Motor neuron (in vitro differentiated cells): ENCODE results near the gene ATP8B3. TPM values are rescaled to one million over a fixed set of nuclear protein-coding genes. Genes with fewer than 3 reads are reported as not detected.

Experiments used
- ATAC-seq, 8 experiments: fragments of 200-7000 bp; cut with Tn5 transposase; replicated peaks in 6 of 8; 2 replicates each; pipeline ENCODE4 v1.8.0; 2021; ENCODE audit warnings: mild to moderate bottlenecking in 8 of 8, moderate library complexity in 8 of 8
- H3K27ac ChIP-seq, 2 donors: fragments of 250-450 bp; sonication (Bioruptor Pico); 2 replicates each; pipeline ENCODE4 v1.9.0; 2021; ENCODE audit warnings: antibody characterized with exemption in 2 of 2, mild to moderate bottlenecking in 2 of 2, moderate library complexity in 1 of 2
- H3K4me1 ChIP-seq, 2 donors: fragments of 250-450 bp; sonication (Bioruptor Pico); replicated peaks in 1 of 2; 2 replicates each; pipeline ENCODE4 v1.6.1; 2021; ENCODE audit warnings: antibody characterized with exemption in 2 of 2, mild to moderate bottlenecking in 2 of 2, moderate library complexity in 1 of 2
- H3K4me3 ChIP-seq, 5 donors: fragments of 250-450 bp; sonication (Bioruptor Pico); 2 replicates each; pipeline ENCODE4 v1.9.0; 2021; ENCODE audit warnings: antibody characterized with exemption in 5 of 5, mild to moderate bottlenecking in 5 of 5, moderate library complexity in 4 of 5
- WGBS, 10 experiments: fragments of 450-650 bp; shearing (Covaris generic); methylation state at CpG; one replicate each; pipeline ENCODE4 v1.0.0; 2022; 5-methylcytosine and 5-hydroxymethylcytosine counted together
- in situ Hi-C, 9 experiments: fragments of 400-800 bp; cut with MboI; loops; one replicate each; pipeline ENCODE4 v1.15.0; 2021; ENCODE audit warnings: low sequenced_read_pairs in 9 of 9, low pct_unique_long_range_greater_than_20kb in 2 of 9; ENCODE audit not compliant: unreplicated experiment in 9 of 9
- total RNA-seq, 8 experiments: library from RNA; unstranded; fragments of 300-600 nt; gene quantifications; 2 replicates each; pipeline versions ENCODE4 v1.2.3 to v1.2.4, GENCODE V29; 2022

Gene ATP8B3
- total RNA-seq, 8 experiments from 2014 or later = 0.32 to 2.3 (median 0.78) TPM

GRCh38 chr19:1839658-1840540 lies 27.8 kb upstream of the ATP8B3 start:
- WGBS, 10 experiments = 67 to 100% (median 92%) methylated on average over 1 to 11 of the region's 25 CpGs; no CpG with 5 or more reads in 3 of the 10 experiments
- no peak overlapping the region for H3K27ac ChIP-seq

GRCh38 chr19:1837625-1838105 lies 25.6 kb upstream of the ATP8B3 start:
- 0 to 4% methylated on average over 1 to 5 of the region's 23 CpGs; no CpG with 5 or more reads in 8 of the 10 experiments for WGBS, 10 experiments
- Histone ChIP-seq H3K4me3 (no peak overlapping the region), H3K27ac (no peak overlapping the region), H3K4me1 (peaks cover 2 to 36% of the 10 kb centered on the region in 2 donors)
- in situ Hi-C loops = no loop called here
- ATAC-seq = peak; percentile 5 to 59 (median 28)

More at GRCh38 chr19:1839658-1840540, 27.8 kb upstream of the ATP8B3 start:
- ATAC-seq = peak in 2 of 8 experiments; percentile 11 to 39
- no peak overlapping the region for H3K4me3 ChIP-seq
- in situ Hi-C loops = no loop called here
- H3K4me1 ChIP-seq = peaks cover 0 to 32% of the 10 kb centered on the region in 2 donors

DNA sequence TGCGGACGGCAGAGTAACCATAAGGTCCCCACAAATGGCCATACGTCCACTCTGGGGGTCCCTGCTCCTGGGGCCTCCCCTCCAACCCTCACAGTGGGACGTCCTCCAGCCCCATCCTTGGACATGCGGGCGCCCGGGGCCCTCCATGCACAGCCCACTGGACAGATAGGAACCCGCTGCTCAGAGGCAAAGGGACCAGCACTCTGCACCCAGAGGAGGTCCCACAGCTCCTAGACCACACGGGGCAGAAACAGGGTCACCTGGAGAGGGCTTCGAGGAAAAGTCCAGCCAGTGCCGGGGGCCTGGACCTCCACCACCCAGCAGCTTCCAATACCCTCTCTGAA lies 25.1 kb upstream of the ATP8B3 start:
- peak in 3 of 8 experiments; percentile 2 to 4 (median 3) for ATAC-seq
- in situ Hi-C loops = no loop called here
- no peak overlapping the region for H3K27ac ChIP-seq
- peaks cover 2 to 33% of the 10 kb centered on the region in 2 donors for H3K4me1 ChIP-seq
- 0 to 100% (median 56%) methylated on average over 1 to 5 of the region's 11 CpGs; no CpG with 5 or more reads in 7 of the 10 experiments for WGBS, 10 experiments
- no peak overlapping the region for H3K4me3 ChIP-seq

GRCh38 chr19:1836458-1837221 lies 24.6 kb upstream of the ATP8B3 start:
- Histone ChIP-seq H3K4me3 (no peak overlapping the region), H3K27ac (no peak overlapping the region), H3K4me1 (peaks cover 2 to 30% of the 10 kb centered on the region in 2 donors)
- 87 to 100% (median 96%) methylated on average over 2 to 4 of the region's 31 CpGs; no CpG with 5 or more reads in 6 of the 10 experiments for WGBS, 10 experiments
- in situ Hi-C loops = no loop called here
- peak in 1 of 8 experiments; percentile 1 for ATAC-seq

DNA sequence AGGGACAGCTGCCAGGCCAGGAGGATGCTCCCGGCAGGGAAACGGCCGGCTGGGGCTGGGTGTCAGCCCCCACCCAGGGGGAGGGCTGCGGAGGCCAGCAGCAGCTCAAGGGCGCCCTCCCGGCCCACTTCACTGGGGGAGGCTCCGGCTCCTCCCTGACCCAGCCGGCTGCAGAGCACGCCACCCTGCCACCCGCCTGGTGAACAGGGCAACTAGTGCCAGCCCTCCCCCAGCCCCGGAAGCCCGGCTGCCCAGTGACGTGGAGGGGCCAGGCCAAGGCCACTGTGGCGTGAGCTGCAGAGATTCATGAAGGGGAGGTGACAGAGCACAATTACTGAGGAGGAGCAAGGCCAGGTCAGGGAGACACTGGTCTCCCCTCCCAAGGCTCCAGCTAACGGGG lies 21.5 kb upstream of the ATP8B3 start:
- Histone ChIP-seq H3K4me1 (peaks cover 2 to 13% of the 10 kb centered on the region in 2 donors), H3K4me3 (no peak overlapping the region), H3K27ac (peak overlapping the region in 1 of 2 donors; percentile 6)
- 83% methylated on average over 1 of the region's 15 CpGs; no CpG with 5 or more reads in 9 of the 10 experiments for WGBS, 10 experiments
- in situ Hi-C loops = no loop called here
- peak in 4 of 8 experiments; percentile 15 to 53 (median 28) for ATAC-seq

DNA sequence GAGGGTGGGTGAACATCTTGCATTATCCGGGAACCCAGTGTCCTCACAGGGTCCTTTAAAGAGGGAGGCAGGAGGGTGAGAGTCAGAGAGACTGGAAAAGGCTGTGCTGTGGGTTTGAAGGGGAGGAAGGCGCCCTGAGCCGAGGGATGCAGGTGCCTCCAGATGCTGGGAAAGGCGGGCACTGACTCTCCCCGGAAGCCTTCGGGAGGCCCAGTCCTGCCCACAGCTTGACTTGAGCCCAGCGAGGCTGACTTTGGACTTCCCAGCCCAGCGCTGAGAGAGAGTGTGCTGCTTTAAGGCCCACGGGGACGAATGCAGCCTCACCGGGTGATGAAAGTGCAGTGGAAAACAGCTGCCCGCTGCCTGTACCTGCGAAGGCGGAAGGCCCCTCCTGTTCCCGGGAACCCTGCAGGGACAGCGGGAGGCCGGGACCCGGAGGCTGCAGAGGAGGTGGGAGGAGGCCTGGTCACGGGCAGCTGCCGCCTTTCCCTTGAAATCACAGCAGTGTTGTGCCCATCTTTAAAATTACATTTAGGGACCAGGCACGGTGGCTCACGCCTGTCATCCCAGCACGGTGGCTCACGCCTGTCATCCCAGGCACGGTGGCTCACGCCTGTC lies 20.1 kb upstream of the ATP8B3 start:
- H3K4me1 ChIP-seq = peaks cover 2 to 8% of the 10 kb centered on the region in 2 donors
- H3K4me3 ChIP-seq = no peak overlapping the region
- no peak for ATAC-seq
- H3K27ac ChIP-seq = no peak overlapping the region
- WGBS, 10 experiments = 60 to 100% (median 93%) methylated on average over 1 to 11 of the region's 26 CpGs; no CpG with 5 or more reads in 2 of the 10 experiments
- in situ Hi-C loops = no loop called here

DNA sequence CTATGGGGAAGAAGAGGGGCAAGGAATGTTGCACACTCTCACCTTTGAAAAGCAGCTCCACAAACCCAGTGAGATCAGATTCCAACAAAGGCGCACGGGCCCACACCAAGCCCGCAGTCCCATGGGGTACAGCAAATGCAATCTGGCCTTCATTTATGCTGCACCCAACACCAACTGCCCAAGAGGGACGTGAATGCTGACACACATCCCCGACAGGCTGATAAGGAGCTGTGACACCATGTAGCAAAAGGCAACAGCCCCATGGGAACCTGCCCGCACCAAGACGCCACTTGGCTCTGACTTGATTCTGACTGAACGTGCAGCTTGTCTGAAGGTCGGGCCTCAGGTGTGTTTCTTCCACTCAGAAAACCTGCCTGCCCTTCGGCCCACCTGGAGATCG lies 18.9 kb upstream of the ATP8B3 start:
- no peak for ATAC-seq
- no peak overlapping the region for H3K27ac ChIP-seq
- WGBS, 10 experiments = 90 to 100% (median 97%) methylated on average over 2 to 7 of the region's 11 CpGs; no CpG with 5 or more reads in 5 of the 10 experiments
- in situ Hi-C loops = no loop called here
- no peak overlapping the region for H3K4me3 ChIP-seq
- peaks cover 4 to 18% of the 10 kb centered on the region in 2 donors for H3K4me1 ChIP-seq

- 80 to 100% (median 98%) methylated on average over 1 to 12 of the region's 15 CpGs; no CpG with 5 or more reads in 5 of the 10 experiments for WGBS, 10 experiments
Observed at GRCh38 chr19:1830568-1830967, 18.5 kb upstream of the ATP8B3 start.

DNA sequence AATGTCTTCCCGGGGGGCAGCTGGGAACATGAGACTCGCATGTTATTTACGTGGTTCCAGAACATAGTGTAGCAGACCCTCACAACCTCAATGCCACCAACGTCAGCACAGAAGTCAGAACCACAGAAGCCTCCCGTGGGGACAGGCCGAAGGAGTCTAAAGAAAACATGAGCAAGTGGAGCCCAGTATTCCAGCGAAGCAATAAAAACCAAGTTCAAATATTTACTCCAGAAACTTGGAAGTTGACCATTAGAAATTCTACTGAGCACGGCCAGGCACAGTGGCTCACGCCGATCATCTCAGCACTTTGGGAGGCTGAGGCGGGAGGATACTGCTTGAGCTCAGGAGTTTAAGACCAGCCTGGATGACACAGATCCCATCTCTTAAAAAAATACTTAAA lies 17.9 kb upstream of the ATP8B3 start:
- in situ Hi-C loops = no loop called here
- 80 to 100% (median 97%) methylated on average over 1 to 8 of the region's 11 CpGs; no CpG with 5 or more reads in 2 of the 10 experiments for WGBS, 10 experiments
- H3K27ac ChIP-seq = no peak overlapping the region
- no peak for ATAC-seq
- H3K4me1 ChIP-seq = peaks cover 4 to 22% of the 10 kb centered on the region in 2 donors
- no peak overlapping the region for H3K4me3 ChIP-seq

More at GRCh38 chr19:1830568-1830967, 18.5 kb upstream of the ATP8B3 start:
- no peak overlapping the region for H3K27ac ChIP-seq
- ATAC-seq = no peak
- H3K4me1 ChIP-seq = peaks cover 4 to 22% of the 10 kb centered on the region in 2 donors
- H3K4me3 ChIP-seq = no peak overlapping the region
- in situ Hi-C loops = no loop called here

- H3K4me1 ChIP-seq = peaks cover 2 to 18% of the 10 kb centered on the region in 2 donors
- H3K27ac ChIP-seq = no peak overlapping the region
- no peak overlapping the region for H3K4me3 ChIP-seq
- ATAC-seq = peak in 4 of 8 experiments; percentile 8 to 82 (median 65)
- in situ Hi-C loops = no loop called here
- WGBS, 10 experiments = 28 to 96% (median 82%) methylated on average over 2 to 7 of the region's 57 CpGs; no CpG with 5 or more reads in 3 of the 10 experiments
Observed at GRCh38 chr19:1828279-1829238, 16.5 kb upstream of the ATP8B3 start.

- no peak overlapping the region for H3K27ac ChIP-seq
- 87 to 100% (median 100%) methylated on average over 2 to 3 of the region's 41 CpGs; no CpG with 5 or more reads in 6 of the 10 experiments for WGBS, 10 experiments
- in situ Hi-C loops = no loop called here
- H3K4me1 ChIP-seq = peaks cover 2 to 17% of the 10 kb centered on the region in 2 donors
- peak in 1 of 8 experiments; percentile 1 for ATAC-seq
- H3K4me3 ChIP-seq = no peak overlapping the region
Observed at GRCh38 chr19:1827566-1828278, 15.6 kb upstream of the ATP8B3 start.
